Mucosa of rectum (tissue), 2 donors: ENCODE data around the gene GGT6.
"Not testable (repeated sequence)": the region's sequence is repeated elsewhere in the genome, so short reads cannot be mapped to it uniquely, and the experiment has no call there.

Experiments
- H3K27ac ChIP-seq, 2 donors: one replicate each; pipeline ENCODE4 v1.7.0; 2013; ENCODE audit warnings: inconsistent platforms in 2 of 2, low read depth in 2 of 2, low read length in 2 of 2
- H3K27me3 ChIP-seq, 2 donors: one replicate each; pipeline ENCODE4 v1.7.0; 2013; ENCODE audit warnings: low read length in 2 of 2; ENCODE audit not compliant: control insufficient read depth in 2 of 2, insufficient read depth in 2 of 2
- H3K36me3 ChIP-seq, 2 donors: one replicate each; pipeline ENCODE4 v1.7.0; 2013; ENCODE audit warnings: low read length in 2 of 2; ENCODE audit not compliant: control insufficient read depth in 2 of 2, insufficient read depth in 2 of 2
- H3K4me1 ChIP-seq, 2 donors: one replicate each; pipeline ENCODE4 v1.7.0; 2013; ENCODE audit warnings: low read length in 2 of 2, mild to moderate bottlenecking in 1 of 2; ENCODE audit not compliant: control insufficient read depth in 2 of 2, insufficient read depth in 2 of 2
- H3K4me3 ChIP-seq, 2 donors: one replicate each; pipeline ENCODE4 v1.7.0; 2013; ENCODE audit warnings: low read length in 2 of 2
- H3K9ac ChIP-seq, 2 donors: one replicate each; pipeline ENCODE4 v1.7.0; 2013; ENCODE audit warnings: low read length in 2 of 2, low read depth in 1 of 2, mild to moderate bottlenecking in 1 of 2
- H3K9me3 ChIP-seq, 2 donors: one replicate each; pipeline ENCODE4 v1.7.0; 2013; ENCODE audit warnings: low read length in 2 of 2; ENCODE audit not compliant: control insufficient read depth in 2 of 2
- donor health status: healthy.
- donor health status: Normal muscosa, but diverticular disease.

Gene GGT6

GRCh38 chr17:4584917-4585637 is 24.7 kb upstream of the GGT6 start:
- H3K9ac ChIP-seq, result no peak overlapping the region
- peak overlapping the region in 1 of 2 donors; percentile 23 for H3K4me3 ChIP-seq

GRCh38 chr17:4584101-4584916 is 23.9 kb upstream of the GGT6 start, which contains the start of gene SMTNL2:
Gene SMTNL2 (plus strand): TSS chr17:4584529. CDS start chr17:4584606, 77 bp downstream.
- no peak within 1 kb of the TSS for H3K9ac ChIP-seq
- H3K4me3 ChIP-seq, result peak within 1 kb of the TSS; percentile 9 to 50
- peaks cover 32 to 37% of the 10 kb centered on the region in 2 donors for H3K27me3 ChIP-seq
- peaks cover 4 to 7% of the 10 kb centered on the region in 2 donors for H3K4me1 ChIP-seq
- H3K27ac ChIP-seq, result no peak within 1 kb of the TSS
- no peaks in the 10 kb centered on the region for H3K36me3 ChIP-seq
- no peaks in the 10 kb centered on the region for H3K9me3 ChIP-seq

More at GRCh38 chr17:4584917-4585637, 24.7 kb upstream of the GGT6 start:
- Histone ChIP-seq H3K27ac (no peak overlapping the region), H3K4me1 (peaks cover 4 to 7% of the 10 kb centered on the region in 2 donors), H3K27me3 (peaks cover 32 to 37% of the 10 kb centered on the region in 2 donors), H3K9me3 (no peaks in the 10 kb centered on the region), H3K36me3 (no peaks in the 10 kb centered on the region)

DNA sequence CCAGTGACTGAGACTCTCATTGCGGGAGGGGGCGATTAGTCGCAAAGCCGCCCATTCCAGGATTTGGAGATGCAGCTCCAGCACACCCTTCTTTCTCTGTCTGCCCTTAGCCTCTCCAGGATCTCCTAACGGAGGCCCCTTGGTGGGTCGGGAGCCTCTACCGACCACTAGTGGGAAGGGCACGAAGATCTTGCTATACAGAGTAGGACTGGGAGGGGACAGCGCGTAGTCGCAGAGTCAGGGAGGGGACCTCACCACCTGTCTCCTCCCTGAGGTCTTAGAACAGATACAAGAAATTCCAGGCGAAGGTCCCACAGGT is 23.4 kb upstream of the GGT6 start:
- peaks cover 4 to 7% of the 10 kb centered on the region in 2 donors for H3K4me1 ChIP-seq
- H3K27ac ChIP-seq, result no peak overlapping the region
- H3K9ac ChIP-seq, result no peak overlapping the region
- no peaks in the 10 kb centered on the region for H3K36me3 ChIP-seq
- peaks cover 32 to 37% of the 10 kb centered on the region in 2 donors for H3K27me3 ChIP-seq
- H3K9me3 ChIP-seq, result no peaks in the 10 kb centered on the region
- H3K4me3 ChIP-seq, result peak overlapping the region; percentile 9 to 50

- Histone ChIP-seq H3K27ac (no peak overlapping the region), H3K4me3 (no peak overlapping the region), H3K9ac (no peak overlapping the region), H3K36me3 (no peaks in the 10 kb centered on the region), H3K4me1 (peaks cover 4 to 7% of the 10 kb centered on the region in 2 donors), H3K9me3 (no peaks in the 10 kb centered on the region), H3K27me3 (peaks cover 32 to 37% of the 10 kb centered on the region in 2 donors)
Measured at GRCh38 chr17:4583206-4583605, 22.8 kb upstream of the GGT6 start.

GRCh38 chr17:4582691-4583090 is 22.3 kb upstream of the GGT6 start:
- no peaks in the 10 kb centered on the region for H3K9me3 ChIP-seq
- H3K27ac ChIP-seq, result no peak overlapping the region
- H3K36me3 ChIP-seq, result no peaks in the 10 kb centered on the region
- no peak overlapping the region for H3K9ac ChIP-seq
- peaks cover 4 to 7% of the 10 kb centered on the region in 2 donors for H3K4me1 ChIP-seq
- H3K27me3 ChIP-seq, result peaks cover 32 to 37% of the 10 kb centered on the region in 2 donors
- H3K4me3 ChIP-seq, result no peak overlapping the region

DNA sequence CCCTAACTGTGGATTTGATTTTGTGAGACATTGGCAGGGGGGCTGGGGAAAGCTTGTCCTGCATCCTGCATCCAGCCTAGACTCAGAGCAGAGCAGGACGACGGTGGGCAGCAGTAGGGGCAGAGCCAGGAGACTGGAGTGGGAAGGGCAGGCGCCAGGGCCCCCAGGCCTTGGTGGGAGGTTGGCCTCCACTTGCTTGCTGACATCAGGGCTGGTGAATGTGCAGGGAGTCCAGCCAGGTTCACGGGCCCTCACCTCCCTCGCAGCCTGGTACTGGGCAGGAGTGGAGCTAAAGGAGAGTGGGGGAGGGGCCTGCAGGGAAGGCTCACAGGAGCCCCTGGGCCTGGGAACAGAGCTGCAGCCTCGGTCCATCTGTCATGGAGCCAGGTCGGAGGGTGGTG is 21.7 kb upstream of the GGT6 start:
- Histone ChIP-seq H3K27ac (no peak overlapping the region), H3K4me3 (no peak overlapping the region), H3K9me3 (no peaks in the 10 kb centered on the region), H3K4me1 (peaks cover 4 to 7% of the 10 kb centered on the region in 2 donors), H3K9ac (no peak overlapping the region), H3K36me3 (no peaks in the 10 kb centered on the region), H3K27me3 (peaks cover 32 to 37% of the 10 kb centered on the region in 2 donors)

DNA sequence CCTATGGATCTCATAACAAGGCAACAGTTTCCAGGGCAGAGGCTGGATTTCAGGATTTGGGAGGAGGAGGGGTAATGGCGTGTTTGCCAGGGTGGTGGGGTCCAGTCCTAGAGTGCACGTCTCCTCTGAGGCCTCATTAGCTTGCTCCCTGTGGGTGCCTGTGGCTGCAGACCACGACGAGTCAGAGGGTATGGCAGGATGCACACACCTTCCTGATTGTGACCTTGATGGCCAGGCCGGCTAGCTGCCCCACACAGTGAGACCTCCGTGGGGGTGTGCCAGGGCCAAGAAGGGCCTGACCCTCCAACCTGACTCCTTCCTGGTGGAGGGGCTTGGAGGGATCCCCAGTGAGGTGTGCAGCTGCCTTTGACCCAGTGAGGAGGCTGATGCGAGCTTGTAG is 19.9 kb upstream of the GGT6 start:
- H3K36me3 ChIP-seq, result no peaks in the 10 kb centered on the region
- H3K4me3 ChIP-seq, result no peak overlapping the region
- peaks cover 4 to 7% of the 10 kb centered on the region in 2 donors for H3K4me1 ChIP-seq

DNA sequence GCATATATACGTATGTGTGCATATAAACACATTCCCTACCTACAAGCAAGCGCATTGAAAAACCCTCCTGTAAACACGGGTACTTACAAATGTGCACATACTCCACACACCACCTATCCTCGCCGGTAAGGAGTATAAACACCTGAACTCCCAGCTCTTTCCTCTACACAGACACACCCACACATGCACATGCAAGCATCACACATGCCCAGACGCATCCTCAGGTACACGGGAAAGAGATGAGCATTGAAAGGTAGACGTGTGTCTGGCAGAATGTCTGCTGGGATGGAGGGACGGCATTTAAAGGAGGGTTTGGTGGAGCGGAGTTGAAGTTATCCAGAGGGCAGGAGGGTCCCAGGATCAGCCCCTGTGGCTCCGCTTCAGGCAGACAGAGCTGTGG is 19.3 kb upstream of the GGT6 start:
- peaks cover 23 to 24% of the 10 kb centered on the region in 2 donors for H3K27me3 ChIP-seq

More for the DNA sequence above, 19.9 kb upstream of the GGT6 start:
- Histone ChIP-seq H3K27ac (no peak overlapping the region), H3K9me3 (no peaks in the 10 kb centered on the region), H3K9ac (no peak overlapping the region), H3K27me3 (peaks cover 25 to 27% of the 10 kb centered on the region in 2 donors)

GRCh38 chr17:4578349-4578748 is 18.0 kb upstream of the GGT6 start:
- H3K36me3 ChIP-seq, H3K9ac ChIP-seq: not testable (repeated sequence)
- peaks cover 16 to 18% of the 10 kb centered on the region in 2 donors for H3K27me3 ChIP-seq

More for the DNA sequence above, 19.3 kb upstream of the GGT6 start:
- no peak overlapping the region for H3K9ac ChIP-seq
- no peak overlapping the region for H3K4me3 ChIP-seq
- no peaks in the 10 kb centered on the region for H3K36me3 ChIP-seq
- peaks cover 4 to 6% of the 10 kb centered on the region in 2 donors for H3K4me1 ChIP-seq
- no peak overlapping the region for H3K27ac ChIP-seq
- no peaks in the 10 kb centered on the region for H3K9me3 ChIP-seq

GRCh38 chr17:4577386-4577993 is 17.1 kb upstream of the GGT6 start:
- Histone ChIP-seq H3K27me3 (peaks cover 9 to 14% of the 10 kb centered on the region in 2 donors), H3K9ac (no peak overlapping the region), H3K9me3 (no peaks in the 10 kb centered on the region), H3K27ac (no peak overlapping the region), H3K4me1 (no peaks in the 10 kb centered on the region), H3K36me3 (no peaks in the 10 kb centered on the region), H3K4me3 (no peak overlapping the region)

More at GRCh38 chr17:4578349-4578748, 18.0 kb upstream of the GGT6 start:
- H3K4me3 ChIP-seq, H3K4me1 ChIP-seq, H3K27ac ChIP-seq, H3K9me3 ChIP-seq: not testable (repeated sequence)
